MG63 (cell line): ENCODE results near the gene COL2A1. TPM values are rescaled to one million over a fixed set of nuclear protein-coding genes. Genes with fewer than 3 reads are reported as not detected.
"Not testable (repeated sequence)": the region's sequence is repeated elsewhere in the genome, so short reads cannot be mapped to it uniquely, and the experiment has no call there.

Source experiments
- DNase-seq: peaks from one replicate; pipeline ENCODE4 v3.0.0-alpha.2; 2020
- H3K27me3 ChIP-seq: fragments of 250-450 bp; sonication (Bioruptor Pico); 2 replicates; pipeline ENCODE4 v1.5.1; 2020; ENCODE audit warnings: mild to moderate bottlenecking, moderate library complexity
- H3K36me3 ChIP-seq: fragments of 250-450 bp; sonication (Bioruptor Pico); 2 replicates; pipeline ENCODE4 v1.5.1; 2020; ENCODE audit warnings: mild to moderate bottlenecking, moderate library complexity
- H3K4me3 ChIP-seq: fragments of 250-450 bp; sonication (Bioruptor Pico); 2 replicates; pipeline ENCODE4 v1.5.1; 2020; ENCODE audit warnings: mild to moderate bottlenecking, moderate library complexity
- H3K9me3 ChIP-seq: fragments of 250-450 bp; sonication (Bioruptor Pico); 2 replicates; pipeline ENCODE4 v1.5.1; 2020; ENCODE audit warnings: mild to moderate bottlenecking, moderate library complexity
- total RNA-seq: library from RNA; depleted of rRNA; stranded (reverse); fragments of >200 nt; shearing (Covaris generic); gene quantifications from 2 replicates; pipeline ENCODE4 v1.2.3, GENCODE V29; 2014; ENCODE audit warnings: low replicate concordance

Gene COL2A1
- total RNA-seq, 1 experiment from 2014 or later, result not detected

DNA sequence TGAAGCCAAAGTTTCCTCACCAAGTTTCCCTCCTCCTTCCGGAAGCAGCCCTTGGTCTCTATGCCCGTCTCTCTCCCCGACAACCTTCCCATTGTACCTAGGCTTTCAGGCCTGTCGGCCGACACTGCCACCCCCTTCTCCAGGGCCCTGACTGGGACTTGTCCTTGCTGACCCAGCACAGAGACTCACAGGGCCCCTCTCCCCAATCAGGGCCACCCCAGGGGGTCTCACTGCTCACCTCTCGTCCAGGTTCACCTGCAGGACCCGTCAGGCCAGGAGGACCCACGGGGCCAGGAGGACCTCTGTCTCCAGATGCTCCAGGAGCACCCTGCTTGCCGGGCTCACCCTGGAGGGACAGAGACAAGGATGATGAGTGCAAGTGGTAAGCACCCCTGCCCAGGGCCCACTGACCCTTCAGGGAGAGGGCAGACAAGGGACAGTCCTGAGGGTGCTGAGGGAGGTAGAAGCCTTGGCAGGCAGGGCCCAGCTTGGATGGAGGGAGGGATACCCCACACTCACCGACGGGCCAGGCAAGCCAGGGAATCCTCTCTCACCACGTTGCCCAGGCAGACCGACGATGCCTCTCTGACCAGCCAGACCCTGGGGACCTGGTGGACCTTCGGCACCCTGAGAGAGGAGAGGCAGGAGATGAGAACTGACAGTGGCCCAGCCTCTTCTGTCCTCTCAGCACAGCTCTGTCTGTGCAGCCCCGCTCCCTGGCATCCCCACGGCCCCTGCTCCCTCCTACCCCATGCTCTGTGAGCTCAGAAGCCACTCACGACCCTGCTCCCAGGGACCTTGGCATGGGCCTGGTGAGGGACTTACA, 26.3 kb downstream of the COL2A1 start:
- no peak overlapping the region for H3K4me3 ChIP-seq
- no peaks in the 10 kb centered on the region for H3K36me3 ChIP-seq
- no peaks in the 10 kb centered on the region for H3K9me3 ChIP-seq
- H3K27me3 ChIP-seq, result no peaks in the 10 kb centered on the region
- no peak for DNase-seq

DNA sequence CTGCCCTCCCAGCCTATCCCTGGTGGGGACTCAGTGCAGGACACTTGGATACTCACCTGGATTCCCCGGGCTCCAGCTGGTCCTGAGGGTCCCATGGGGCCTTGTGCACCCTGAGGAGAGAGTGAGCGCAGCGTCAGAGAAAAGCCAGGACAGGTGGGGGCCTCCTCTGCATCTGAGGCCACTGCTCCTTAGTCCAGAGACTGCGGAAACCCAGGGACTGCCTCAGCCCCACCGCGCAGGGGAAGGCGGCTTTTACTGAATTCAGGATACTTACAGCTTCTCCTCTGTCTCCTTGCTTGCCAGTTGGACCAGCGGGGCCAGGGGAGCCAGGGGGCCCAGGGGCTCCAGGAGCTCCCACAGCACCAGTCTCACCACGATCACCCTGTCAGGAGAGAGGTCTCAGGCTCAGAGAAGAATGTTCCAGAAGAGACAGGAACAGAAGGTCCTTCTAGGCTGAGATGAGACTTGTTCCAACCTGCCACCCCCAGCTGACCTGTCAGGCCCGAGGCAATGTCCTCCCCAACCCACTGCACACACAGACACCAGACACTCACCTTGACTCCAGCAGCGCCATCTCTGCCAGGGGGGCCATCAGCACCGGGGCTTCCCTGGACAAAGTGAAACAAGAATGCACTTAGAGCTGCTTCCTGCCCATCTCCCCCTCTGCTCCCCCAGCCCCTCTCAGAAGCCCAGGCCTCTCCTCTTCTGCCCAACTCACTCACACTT, 27.1 kb downstream of the COL2A1 start:
- Histone ChIP-seq H3K9me3 (no peaks in the 10 kb centered on the region), H3K36me3 (no peaks in the 10 kb centered on the region), H3K4me3 (no peak overlapping the region), H3K27me3 (no peaks in the 10 kb centered on the region)
- no peak for DNase-seq

DNA sequence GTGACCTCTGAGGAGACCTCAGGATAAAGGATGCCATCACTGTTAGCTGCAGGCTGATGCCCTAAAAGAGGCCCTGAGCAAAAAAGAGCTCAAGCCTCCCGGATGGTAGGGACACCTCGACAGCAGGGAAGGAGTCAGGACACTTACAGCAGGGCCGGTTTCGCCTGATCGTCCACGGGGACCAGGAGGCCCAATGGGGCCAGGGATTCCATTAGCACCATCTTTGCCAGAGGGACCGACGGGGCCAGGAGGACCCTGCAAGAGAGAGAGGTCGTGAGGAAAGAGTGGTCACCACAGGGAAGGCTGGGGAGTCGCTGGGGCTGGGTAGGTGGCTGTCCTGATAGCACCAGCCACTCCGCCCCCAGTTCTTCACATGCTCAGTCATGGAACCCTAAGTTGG, 28.5 kb downstream of the COL2A1 start:
- no peaks in the 10 kb centered on the region for H3K36me3 ChIP-seq
- no peaks in the 10 kb centered on the region for H3K27me3 ChIP-seq
- DNase-seq, result no peak
- H3K4me3 ChIP-seq, result no peak overlapping the region
- H3K9me3 ChIP-seq, result no peaks in the 10 kb centered on the region

DNA sequence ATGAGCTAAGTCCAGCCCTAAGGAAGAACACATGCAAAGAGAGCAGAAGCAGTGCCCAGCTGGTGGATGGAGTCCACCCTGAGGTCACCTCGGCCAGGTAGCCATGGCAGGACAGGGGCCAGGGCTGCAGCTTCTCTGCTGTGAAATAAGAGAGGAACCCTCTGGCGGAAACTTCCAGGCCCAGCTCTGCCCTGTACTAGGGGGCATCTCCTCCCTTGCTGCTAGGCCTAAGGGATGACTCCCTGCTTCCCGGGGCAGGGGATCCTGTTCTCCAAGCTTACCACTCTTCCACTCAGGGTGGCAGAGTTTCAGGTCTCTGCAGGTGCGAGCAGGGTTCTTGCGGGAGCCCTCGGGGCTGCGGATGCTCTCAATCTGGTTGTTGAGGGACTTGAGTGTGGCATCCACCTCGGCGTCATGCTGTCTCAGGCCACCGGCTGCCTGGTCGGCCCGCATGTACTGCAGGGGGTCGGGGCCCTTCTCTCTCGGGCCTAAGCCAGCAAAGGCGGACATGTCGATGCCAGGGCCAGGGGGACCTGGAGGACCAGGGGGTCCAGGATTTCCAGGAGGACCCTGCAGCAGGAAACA, 29.1 kb downstream of the COL2A1 start:
- Histone ChIP-seq H3K9me3 (no peaks in the 10 kb centered on the region), H3K27me3 (no peaks in the 10 kb centered on the region), H3K36me3 (no peaks in the 10 kb centered on the region), H3K4me3 (no peak overlapping the region)
- DNase-seq, result no peak

DNA sequence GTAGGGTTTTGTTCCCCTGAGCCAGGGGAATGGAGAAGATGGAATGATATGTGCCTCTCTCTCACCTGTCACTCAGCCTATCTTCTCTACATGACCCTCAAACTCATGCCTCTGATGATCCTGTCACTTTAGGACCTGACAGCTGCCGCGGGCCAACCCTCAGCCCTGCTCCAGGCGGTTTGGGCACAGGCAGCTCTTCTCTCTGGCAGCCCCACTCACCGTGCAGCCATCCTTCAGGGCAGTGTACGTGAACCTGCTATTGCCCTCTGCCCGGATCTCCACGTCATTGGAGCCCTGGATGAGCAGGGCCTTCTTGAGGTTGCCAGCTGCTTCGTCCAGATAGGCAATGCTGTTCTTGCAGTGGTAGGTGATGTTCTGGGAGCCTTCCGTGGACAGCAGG, 30.4 kb downstream of the COL2A1 start:
- Histone ChIP-seq H3K4me3 (no peak overlapping the region), H3K36me3 (no peaks in the 10 kb centered on the region; the same call in 1 of the 2 replicates), H3K27me3 (no peaks in the 10 kb centered on the region), H3K9me3 (no peaks in the 10 kb centered on the region)
- no peak for DNase-seq

- Histone ChIP-seq H3K9me3 (no peaks in the 10 kb centered on the region), H3K36me3 (peaks cover 5% of the 10 kb centered on the region; the same call in 1 of the 2 replicates), H3K27me3 (no peaks in the 10 kb centered on the region), H3K4me3 (no peak overlapping the region)
- DNase-seq, result no peak
Observed at GRCh38 chr12:47972895-47973294, 31.4 kb downstream of the COL2A1 start.

- no peaks in the 10 kb centered on the region for H3K9me3 ChIP-seq
- DNase-seq, result no peak
- peaks cover 18% of the 10 kb centered on the region for H3K36me3 ChIP-seq
- H3K4me3 ChIP-seq, result no peak overlapping the region
- no peaks in the 10 kb centered on the region for H3K27me3 ChIP-seq
Observed at GRCh38 chr12:47970843-47971242, 33.4 kb downstream of the COL2A1 start.

DNA sequence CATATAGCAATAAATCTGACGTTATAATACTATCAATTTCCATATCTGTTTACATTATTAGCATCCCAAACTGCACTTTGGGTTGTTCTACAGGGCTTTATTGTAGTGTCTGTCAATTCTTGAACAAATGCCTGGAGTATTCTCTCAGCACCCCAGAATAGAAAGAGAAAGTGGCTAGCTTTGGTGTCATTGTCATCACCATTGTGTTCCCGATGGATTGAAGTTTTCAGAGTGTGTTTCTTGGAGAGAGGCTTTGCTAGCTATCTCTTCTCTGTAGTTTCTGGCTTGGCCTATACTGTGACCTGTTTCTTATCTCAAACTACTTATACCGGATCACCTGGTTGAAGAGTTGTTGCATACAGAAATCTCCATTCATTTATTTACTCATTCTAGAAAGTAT, 34.4 kb downstream of the COL2A1 start:
- Histone ChIP-seq H3K36me3 (peaks cover 28% of the 10 kb centered on the region), H3K4me3 (no peak overlapping the region), H3K9me3 (no peaks in the 10 kb centered on the region), H3K27me3 (no peaks in the 10 kb centered on the region)
- DNase-seq, result no peak

DNA sequence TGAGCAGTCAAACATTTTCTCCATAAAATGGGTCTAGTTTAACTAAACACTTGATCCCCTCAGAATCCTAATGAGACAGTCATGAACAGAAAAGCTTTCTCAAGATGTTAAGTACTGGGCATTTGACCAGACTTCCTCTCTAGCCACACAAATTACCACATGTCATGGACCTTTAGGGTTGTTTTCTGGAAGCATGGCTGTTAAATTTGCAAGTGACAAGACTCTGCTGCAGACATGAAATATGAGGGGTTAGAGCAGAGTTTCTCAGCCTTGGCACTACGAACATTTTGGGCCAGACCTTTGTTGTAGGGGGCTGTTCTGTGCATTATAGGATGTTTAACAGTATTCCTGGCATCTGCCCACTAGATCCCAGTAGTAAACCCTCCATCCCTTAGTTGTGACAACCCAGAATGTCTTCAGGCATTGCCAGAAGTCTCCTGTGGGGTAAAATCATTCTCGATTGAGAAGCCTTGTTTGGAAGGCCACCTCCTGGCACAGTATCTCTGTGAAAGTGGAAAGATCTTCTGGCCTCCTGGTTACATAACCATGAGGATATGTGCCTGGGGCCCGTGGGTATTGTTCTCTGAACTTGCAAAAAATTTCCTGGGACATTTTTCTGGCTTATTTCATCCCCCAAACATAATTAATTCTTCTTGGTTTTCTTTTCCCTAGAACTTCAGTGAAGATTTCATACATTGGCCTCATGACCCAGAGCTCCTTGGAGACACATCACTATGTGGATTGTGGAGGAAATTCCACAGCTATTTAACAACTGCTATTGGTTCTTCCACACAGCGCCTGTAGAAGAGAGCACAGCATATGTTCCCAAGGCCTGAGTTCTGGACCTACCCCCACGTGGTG, 36.6 kb downstream of the COL2A1 start:
- H3K36me3 ChIP-seq, result peaks cover 33% of the 10 kb centered on the region
- DNase-seq, result no peak
- no peak overlapping the region for H3K4me3 ChIP-seq
- H3K9me3 ChIP-seq, result no peaks in the 10 kb centered on the region
- H3K27me3 ChIP-seq, result no peaks in the 10 kb centered on the region

- Histone ChIP-seq H3K4me3 (no peak overlapping the region), H3K9me3 (no peaks in the 10 kb centered on the region), H3K36me3 (peaks cover 33% of the 10 kb centered on the region), H3K27me3 (no peaks in the 10 kb centered on the region)
- no peak for DNase-seq
Observed at GRCh38 chr12:47965581-47965980, 38.7 kb downstream of the COL2A1 start.

GRCh38 chr12:47964106-47964728, 40.1 kb downstream of the COL2A1 start:
- H3K9me3 ChIP-seq, result no peaks in the 10 kb centered on the region
- no peak for DNase-seq
- H3K36me3 ChIP-seq, result peaks cover 33% of the 10 kb centered on the region
- H3K4me3 ChIP-seq, result peak overlapping the region; percentile 88
- no peaks in the 10 kb centered on the region for H3K27me3 ChIP-seq

DNA sequence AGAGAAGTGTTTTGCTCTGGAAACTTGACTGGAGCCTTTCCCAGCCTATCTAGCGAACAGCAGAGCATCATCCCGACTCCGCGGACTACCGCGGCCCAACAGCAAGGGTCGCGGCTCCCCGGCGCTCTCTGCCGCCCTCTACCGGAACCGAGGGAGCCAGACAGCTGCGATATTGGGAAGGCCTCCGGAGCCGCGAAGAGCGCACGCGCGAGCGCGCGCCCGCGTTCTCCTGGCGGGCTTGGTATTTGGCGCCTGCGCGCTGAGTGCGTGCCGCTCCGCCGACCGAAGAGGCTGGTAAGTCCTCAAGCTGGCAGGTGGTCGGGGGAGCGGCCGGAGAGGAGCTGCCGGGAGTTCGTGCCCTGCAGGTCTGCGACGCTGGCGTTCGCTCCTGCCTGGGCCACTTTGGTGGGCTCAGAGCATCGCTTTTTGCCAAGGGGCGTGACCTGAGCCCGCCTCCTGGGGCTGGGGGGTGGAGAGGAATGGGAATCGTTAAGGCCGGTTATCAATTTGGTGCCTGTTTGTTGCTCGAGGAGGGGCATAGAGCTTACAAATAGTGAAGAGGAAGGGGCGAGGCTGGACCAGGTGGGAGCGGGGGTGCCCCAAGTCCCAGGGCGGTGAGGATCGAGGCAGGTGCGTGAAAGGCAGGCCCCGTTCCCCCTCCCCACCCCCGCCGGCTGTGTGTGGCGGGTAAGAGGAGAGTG, 40.8 kb downstream of the COL2A1 start, which contains the start of gene TMEM106C:
TMEM106C (plus strand) TSS at position 257 of the 701 bp plus-strand sequence. CDS start 641 bp downstream, outside the sequence.
- Histone ChIP-seq H3K27me3 (no peaks in the 10 kb centered on the region), H3K4me3 (peak within 1 kb of the TSS; percentile 88), H3K9me3 (no peaks in the 10 kb centered on the region), H3K36me3 (peaks cover 33% of the 10 kb centered on the region)
- peak; percentile 83 for DNase-seq

DNA sequence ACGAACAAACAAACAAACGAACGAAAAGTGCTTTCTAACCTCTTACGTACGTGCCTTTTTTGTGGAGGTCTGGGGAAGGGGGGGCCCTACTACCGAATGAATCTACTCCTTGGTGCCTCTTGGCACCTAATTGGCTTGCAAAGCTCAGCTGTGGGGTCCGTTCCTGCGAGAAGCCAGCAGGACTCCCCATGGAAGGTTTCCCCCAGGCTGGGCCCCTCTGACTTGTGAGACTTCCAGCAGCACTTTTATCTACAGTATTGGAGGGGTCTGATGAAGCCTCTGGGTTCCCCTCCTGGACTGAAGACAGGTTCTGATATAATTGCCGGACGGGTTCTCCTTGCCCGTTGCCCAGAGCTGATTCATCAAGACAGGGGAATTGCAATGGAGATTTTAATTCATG, 42.1 kb downstream of the COL2A1 start:
- H3K4me3 ChIP-seq, result no peak overlapping the region
- no peak for DNase-seq
- no peaks in the 10 kb centered on the region for H3K27me3 ChIP-seq
- H3K36me3 ChIP-seq, result peaks cover 23% of the 10 kb centered on the region
- H3K9me3 ChIP-seq, result peaks cover 9% of the 10 kb centered on the region; the same call in 1 of the 2 replicates

- H3K4me3 ChIP-seq, H3K27me3 ChIP-seq, H3K36me3 ChIP-seq, H3K9me3 ChIP-seq, DNase-seq: not testable (repeated sequence)
Observed at GRCh38 chr12:47957671-47958070, 46.6 kb downstream of the COL2A1 start.

DNA sequence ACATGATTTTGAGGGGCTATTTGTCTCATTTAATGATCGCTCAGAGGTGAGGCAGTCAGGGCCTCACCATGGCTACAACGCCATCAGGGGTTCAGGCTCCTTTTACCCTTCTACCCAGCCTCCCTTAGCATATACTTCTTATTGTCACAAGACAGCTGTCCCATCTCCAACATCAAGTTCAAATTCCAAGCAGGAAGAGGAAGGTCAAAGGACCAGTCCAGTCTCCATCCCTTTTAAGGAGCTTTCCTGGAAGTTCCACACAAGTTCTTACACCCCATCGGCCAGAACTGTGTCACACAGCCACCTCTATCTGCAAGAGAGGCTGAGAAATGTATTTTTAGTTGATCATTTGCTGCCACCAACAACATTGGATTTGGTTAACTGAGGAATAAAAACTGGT, 49.2 kb downstream of the COL2A1 start:
- Histone ChIP-seq H3K27me3 (no peaks in the 10 kb centered on the region), H3K36me3 (no peaks in the 10 kb centered on the region), H3K9me3 (peaks cover 9% of the 10 kb centered on the region; the same call in 1 of the 2 replicates), H3K4me3 (no peak overlapping the region)
- DNase-seq, result no peak
